HCT116 (cell line): ENCODE measurements around the gene ZNF304. TPM values are rescaled to one million over a fixed set of nuclear protein-coding genes. Genes with fewer than 3 reads are reported as not detected.

Experiments used
- ATAC-seq: fragments of 200-7000 bp; cut with Tn5 transposase; 2 replicates; pipeline ENCODE4 v1.9.1; 2020; ENCODE audit warnings: mild to moderate bottlenecking, moderate library complexity
- BruUV-seq: library from RNA; stranded (reverse); fragments of 400-500 nt; replicated peaks from 2 replicates; lab custom pipeline; 2021; lab: Mats Ljungman, UMichigan
- CTCF ChIA-PET: fragments of 300-600 bp; sonication (Branson Sonifier 250); formaldehyde crosslinking; loops from one replicate; lab custom pipeline; 2021; ENCODE audit warnings: antibody characterized with exemption; lab: Charles Lee
- POLR2A ChIA-PET: fragments of 300-600, 350-600 bp; sonication (Branson Sonifier 250); formaldehyde crosslinking; loops from one replicate; lab custom pipeline; 2021; ENCODE audit warnings: antibody characterized with exemption; lab: Charles Lee
- RAD21 ChIA-PET, 2 experiments: fragments of 300-600 bp; sonication (Branson Sonifier 250); formaldehyde crosslinking; loops; one replicate each; lab custom pipeline; 2023; ENCODE audit warnings: low total read pairs in 2 of 2; ENCODE audit not compliant: uncharacterized antibody in 2 of 2, unreplicated experiment in 2 of 2, low non-redundant PET in 1 of 2; lab: Charles Lee
- DNase-seq: peaks from one replicate; pipeline ENCODE4 v3.0.0-alpha.2; 2010; ENCODE audit warnings: low read depth, low spot score
- H2AFZ ChIP-seq: fragments of 200-600 bp; shearing (Covaris generic), sonication (generic); 2 replicates; pipeline ENCODE4 v1.6.1; 2017; ENCODE audit warnings: low read depth, mixed run types, mixed read lengths, antibody characterized with exemption, low read length; ENCODE audit not compliant: poor library complexity, severe bottlenecking
- H3K27ac ChIP-seq: 2 replicates; pipeline ENCODE4 v1.5.1; 2012; ENCODE audit warnings: low read depth, low read length
- H3K27me3 ChIP-seq: fragments of 200-600 bp; sonication (generic); 2 replicates; pipeline ENCODE4 v1.6.1; 2016; ENCODE audit warnings: mixed run types, low read length, mixed read lengths; ENCODE audit not compliant: insufficient read depth
- H3K36me3 ChIP-seq, 2 experiments: fragments of 200-500 bp in 1 of 2; fragments of 200-600 bp in 1 of 2; sonication (Bioruptor generic) in 1 of 2; sonication (generic) in 1 of 2; 2 replicates each; pipeline versions ENCODE4 v1.5.1 to v1.6.1; 2014 to 2016; ENCODE audit warnings: low read length in 2 of 2, inconsistent platforms in 1 of 2, mixed read lengths in 1 of 2, mixed run types in 1 of 2; ENCODE audit not compliant: insufficient read depth in 2 of 2, control insufficient read depth in 1 of 2
- H3K4me1 ChIP-seq, 2 experiments: fragments of 200-600 bp in 1 of 2; sonication (generic) in 1 of 2; 2 replicates each; pipeline versions ENCODE4 v1.5.1 to v1.6.1; 2012 to 2017; ENCODE audit warnings: low read length in 2 of 2, inconsistent platforms in 1 of 2, mild to moderate bottlenecking in 1 of 2, mixed read lengths in 1 of 2, mixed run types in 1 of 2, moderate library complexity in 1 of 2; ENCODE audit not compliant: insufficient read depth in 2 of 2, control insufficient read depth in 1 of 2
- H3K4me2 ChIP-seq: fragments of 200-600 bp; sonication (generic); 2 replicates; pipeline ENCODE4 v1.6.1; 2017; ENCODE audit warnings: mixed run types, low read length, mixed read lengths
- H3K4me3 ChIP-seq, 2 experiments: fragments of 200-600 bp in 1 of 2; sonication (generic) in 1 of 2; replicated peaks in 1 of 2; 2 replicates each; pipeline ENCODE4 v1.5.1; 2011 to 2016; ENCODE audit warnings: low read length in 2 of 2, control low read depth in 1 of 2, low read depth in 1 of 2, mild to moderate bottlenecking in 1 of 2, mixed read lengths in 1 of 2, mixed run types in 1 of 2
- H3K79me2 ChIP-seq: fragments of 200-600 bp; sonication (generic); 2 replicates; pipeline ENCODE4 v1.6.1; 2017; ENCODE audit warnings: mild to moderate bottlenecking, mixed run types, low read length, moderate library complexity, mixed read lengths; ENCODE audit not compliant: insufficient read depth
- H3K9ac ChIP-seq: fragments of 200-600 bp; sonication (generic); 2 replicates; pipeline ENCODE4 v1.6.1; 2016; ENCODE audit warnings: low read length, mixed read lengths
- H3K9me2 ChIP-seq: fragments of 200-600 bp; sonication (generic), shearing (Covaris generic); 2 replicates; pipeline ENCODE4 v1.6.1; 2017; ENCODE audit warnings: mixed run types, mild to moderate bottlenecking, moderate library complexity; ENCODE audit not compliant: insufficient read depth
- H3K9me3 ChIP-seq, 2 experiments: fragments of 200-500 bp in 1 of 2; fragments of 200-600 bp in 1 of 2; sonication (Bioruptor generic) in 1 of 2; sonication (generic) in 1 of 2; 2 replicates each; pipeline ENCODE4 v1.6.1; 2014 to 2017; ENCODE audit warnings: low read length in 2 of 2, mixed read lengths in 2 of 2, inconsistent platforms in 1 of 2, low read depth in 1 of 2, mild to moderate bottlenecking in 1 of 2, mixed run types in 1 of 2, moderate library complexity in 1 of 2; ENCODE audit not compliant: control insufficient read depth in 1 of 2, insufficient read depth in 1 of 2
- H4K20me1 ChIP-seq: fragments of 200-600 bp; sonication (generic), shearing (Covaris generic); 2 replicates; pipeline ENCODE4 v1.6.1; 2017; ENCODE audit warnings: mixed run types, mild to moderate bottlenecking, moderate library complexity; ENCODE audit not compliant: insufficient read depth
- CBX3 ChIP-seq: IDR thresholded peaks from 2 replicates; pipeline ENCODE4 v1.6.1; 2012; ENCODE audit warnings: low read depth
- ELF1 ChIP-seq: IDR thresholded peaks from 2 replicates; pipeline ENCODE4 v1.6.1; 2012; ENCODE audit warnings: low read depth, borderline replicate concordance
- EZH2 ChIP-seq: fragments of 200-600 bp; sonication (generic); IDR thresholded peaks from 2 replicates; pipeline ENCODE4 v1.6.1; 2017; ENCODE audit warnings: antibody characterized with exemption, mixed run types
- JUND ChIP-seq: IDR thresholded peaks from 2 replicates; pipeline ENCODE4 v1.6.1; 2012
- POLR2A ChIP-seq: IDR thresholded peaks from 2 replicates; pipeline ENCODE4 v1.7.0; 2011; ENCODE audit warnings: borderline replicate concordance; ENCODE audit not compliant: insufficient read depth, insufficient read length; ENCODE audit errors: extremely low read depth
- POLR2AphosphoS5 ChIP-seq: IDR thresholded peaks from 2 replicates; pipeline ENCODE4 v1.6.1; 2011; ENCODE audit warnings: mild to moderate bottlenecking, low read depth, low read length, moderate library complexity
- REST ChIP-seq: IDR thresholded peaks from 2 replicates; pipeline ENCODE4 v1.6.1; 2012; ENCODE audit warnings: low read depth
- SIN3A ChIP-seq: IDR thresholded peaks from 2 replicates; pipeline ENCODE4 v1.6.1; 2012; ENCODE audit warnings: low read depth
- SP1 ChIP-seq: IDR thresholded peaks from 2 replicates; pipeline ENCODE4 v1.6.1; 2012; ENCODE audit warnings: low read depth
- SRF ChIP-seq: IDR thresholded peaks from 2 replicates; pipeline ENCODE4 v1.6.1; 2012; ENCODE audit warnings: low read depth
- TCF7L2 ChIP-seq: IDR thresholded peaks from 2 replicates; pipeline ENCODE4 v1.7.0; 2011; ENCODE audit warnings: borderline replicate concordance, inconsistent platforms; ENCODE audit not compliant: insufficient read depth, insufficient read length; ENCODE audit errors: extremely low read depth
- YY1 ChIP-seq: IDR thresholded peaks from 2 replicates; pipeline ENCODE4 v1.6.1; 2011; ENCODE audit warnings: low read length, low read depth, moderate library complexity, mild to moderate bottlenecking; ENCODE audit not compliant: insufficient replicate concordance; ENCODE audit errors: extremely low read depth
- ZNF274 ChIP-seq: fragments of 200-500 bp; sonication (Bioruptor generic); IDR thresholded peaks from 2 replicates; pipeline ENCODE4 v1.6.1; 2014; ENCODE audit warnings: mild to moderate bottlenecking, low read depth, low read length, inconsistent platforms
- intact Hi-C: fragments of 100-400 bp; cut with micrococcal nuclease; formaldehyde crosslinking; loops from 2 replicates; pipeline ENCODE4 v1.10.0; 2022
- total RNA-seq: library from RNA; stranded (reverse); gene quantifications from one replicate; pipeline ENCODE4 v1.2.1, GENCODE V29; 2021; ENCODE audit not compliant: unreplicated experiment
- TF ChIP-seq, protein P1 (sequence below): IDR thresholded peaks from 2 replicates; pipeline ENCODE4 v1.6.1; 2012
- TF ChIP-seq, protein P2 (sequence below), 3 experiments: fragments of 200-600 bp in 1 of 3; sonication (generic) in 1 of 3; IDR thresholded peaks in 2 of 3; conservative IDR thresholded peaks in 1 of 3; 2 replicates each; pipeline ENCODE4 v1.5.1; 2012 to 2017; ENCODE audit warnings: low read depth in 2 of 3, low read length in 2 of 3, antibody characterized with exemption in 1 of 3, borderline replicate concordance in 1 of 3, control low read depth in 1 of 3, mild to moderate bottlenecking in 1 of 3, mixed read lengths in 1 of 3, mixed run types in 1 of 3, moderate library complexity in 1 of 3; ENCODE audit not compliant: insufficient read depth in 1 of 3
- TF ChIP-seq, protein P3 (sequence below): IDR thresholded peaks from 2 replicates; pipeline ENCODE4 v1.6.1; 2012

Gene ZNF304
- total RNA-seq, 1 experiment from 2014 or later, result 6.3 TPM

- POLR2A ChIA-PET, result no interaction called here
- no peaks in the 10 kb centered on the region for H3K9me3 ChIP-seq
These were observed 12.2 kb upstream of the ZNF304 start for GRCh38 chr19:57338877-57339276.

More at GRCh38 chr19:57338877-57339276, 12.2 kb upstream of the ZNF304 start:
- intact Hi-C loops, result no loop called here
- Histone ChIP-seq H3K4me3 (no peak overlapping the region), H3K27ac (no peak overlapping the region), H2AFZ (no peak overlapping the region), H3K27me3 (no peaks in the 10 kb centered on the region), H3K36me3 (no peaks in the 10 kb centered on the region), H3K4me2 (no peak overlapping the region), H3K9ac (no peak overlapping the region), H4K20me1 (no peaks in the 10 kb centered on the region), H3K9me2 (no peaks in the 10 kb centered on the region), H3K4me1 (no peaks in the 10 kb centered on the region), H3K79me2 (no peaks in the 10 kb centered on the region)
- ChIA-PET RAD21 (no interaction called here), CTCF (no interaction called here)
- TF ChIP-seq POLR2A (no peak), ZNF274 (no peak), TCF7L2 (no peak), SRF (no peak), SP1 (no peak), YY1 (no peak), REST (no peak), EZH2 (no peak), JUND (no peak), CBX3 (no peak), POLR2AphosphoS5 (no peak), SIN3A (no peak), ELF1 (no peak)
- TF ChIP-seq, protein P1, sequence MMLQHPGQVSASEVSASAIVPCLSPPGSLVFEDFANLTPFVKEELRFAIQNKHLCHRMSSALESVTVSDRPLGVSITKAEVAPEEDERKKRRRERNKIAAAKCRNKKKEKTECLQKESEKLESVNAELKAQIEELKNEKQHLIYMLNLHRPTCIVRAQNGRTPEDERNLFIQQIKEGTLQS, result no peak
- TF ChIP-seq, protein P2, sequence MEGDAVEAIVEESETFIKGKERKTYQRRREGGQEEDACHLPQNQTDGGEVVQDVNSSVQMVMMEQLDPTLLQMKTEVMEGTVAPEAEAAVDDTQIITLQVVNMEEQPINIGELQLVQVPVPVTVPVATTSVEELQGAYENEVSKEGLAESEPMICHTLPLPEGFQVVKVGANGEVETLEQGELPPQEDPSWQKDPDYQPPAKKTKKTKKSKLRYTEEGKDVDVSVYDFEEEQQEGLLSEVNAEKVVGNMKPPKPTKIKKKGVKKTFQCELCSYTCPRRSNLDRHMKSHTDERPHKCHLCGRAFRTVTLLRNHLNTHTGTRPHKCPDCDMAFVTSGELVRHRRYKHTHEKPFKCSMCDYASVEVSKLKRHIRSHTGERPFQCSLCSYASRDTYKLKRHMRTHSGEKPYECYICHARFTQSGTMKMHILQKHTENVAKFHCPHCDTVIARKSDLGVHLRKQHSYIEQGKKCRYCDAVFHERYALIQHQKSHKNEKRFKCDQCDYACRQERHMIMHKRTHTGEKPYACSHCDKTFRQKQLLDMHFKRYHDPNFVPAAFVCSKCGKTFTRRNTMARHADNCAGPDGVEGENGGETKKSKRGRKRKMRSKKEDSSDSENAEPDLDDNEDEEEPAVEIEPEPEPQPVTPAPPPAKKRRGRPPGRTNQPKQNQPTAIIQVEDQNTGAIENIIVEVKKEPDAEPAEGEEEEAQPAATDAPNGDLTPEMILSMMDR (IDR thresholded peaks at IDR 0.05 in 2 of 3, conservative IDR thresholded peaks at IDR 0.05 in 1 of 3; ENCODE audit: borderline replicate concordance in 1 of 3, insufficient read depth in 1 of 3, low read depth in 2 of 3, low read length in 2 of 3), result no peak
- TF ChIP-seq, protein P3, sequence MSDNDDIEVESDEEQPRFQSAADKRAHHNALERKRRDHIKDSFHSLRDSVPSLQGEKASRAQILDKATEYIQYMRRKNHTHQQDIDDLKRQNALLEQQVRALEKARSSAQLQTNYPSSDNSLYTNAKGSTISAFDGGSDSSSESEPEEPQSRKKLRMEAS, result no peak
- DNase-seq, result no peak
- no TSS peak for BruUV-seq
- no peak for ATAC-seq
